ENCODE results near the gene TEX10.

DNA sequence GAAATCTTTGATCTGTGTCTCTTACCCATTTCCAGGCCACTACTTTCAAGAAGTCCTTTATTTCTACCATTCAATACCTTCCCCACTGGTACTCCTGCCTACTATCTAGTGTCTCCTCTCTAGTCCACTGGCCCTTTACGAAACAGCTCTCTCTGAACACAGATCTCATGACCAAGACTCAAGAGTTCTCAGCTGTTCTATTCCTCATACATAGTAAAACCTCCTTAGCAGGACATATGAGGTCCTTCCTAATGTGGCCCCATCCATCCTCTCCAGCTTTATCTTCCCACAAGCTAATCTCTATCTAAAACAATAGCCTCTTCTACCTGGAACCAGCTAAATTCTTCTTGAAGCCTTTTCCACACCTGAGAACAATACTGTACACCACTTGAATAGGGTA, 2.6 kb downstream of the TEX10 start:
- no peak for TF ChIP-seq GATA2 (IDR thresholded peaks at IDR 0.05; ENCODE audit: low read depth, low read length)
- TF ChIP-seq GATA3 (IDR thresholded peaks at IDR 0.05; ENCODE audit: low read depth, low read length) = no peak
